GM15510 (cell line): ENCODE results near the gene SDSL.

Experiments used
- POLR2A ChIP-seq: IDR thresholded peaks from 3 replicates; pipeline ENCODE4 v1.6.1; 2011; ENCODE audit warnings: borderline replicate concordance; ENCODE audit not compliant: insufficient read length; ENCODE audit errors: extremely low read depth

Gene SDSL

GRCh38 chr12:113482334-113482733 is 60.2 kb downstream of the SDSL start:
- TF ChIP-seq POLR2A: no peak

GRCh38 chr12:113485330-113485729 is 63.1 kb downstream of the SDSL start:
- TF ChIP-seq POLR2A: no peak

- no peak for TF ChIP-seq POLR2A
These were observed 64.5 kb downstream of the SDSL start for GRCh38 chr12:113486722-113487121.
